ENCODE data around the gene FAM181A. TPM values are rescaled to one million over a fixed set of nuclear protein-coding genes. Genes with fewer than 3 reads are reported as not detected.
A peak's percentile ranks its signal among the peaks of the same experiment; 100 is the strongest.

The FAM181A gene
- polyA plus RNA-seq, 1 donor (not counting 4 experiments of a cell fraction or from before 2014, with no cell fraction given), result 0.04 TPM

- peaks cover 24% of the 10 kb centered on the region for H3K4me1 ChIP-seq (ENCODE audit: control insufficient read depth, extremely low read depth, insufficient read depth, low read length)
- TF ChIP-seq CTCF (optimal IDR thresholded peaks at IDR 0.05 in 1 of 3, IDR thresholded peaks at IDR 0.05 in 1 of 3, conservative IDR thresholded peaks at IDR 0.05 in 1 of 3; ENCODE audit: extremely low read depth in 1 of 3, insufficient read depth in 2 of 3, low read length in 3 of 3) (no peak), EZH2 (IDR thresholded peaks at IDR 0.05; ENCODE audit: low read length) (no peak)
- H2AFZ ChIP-seq (ENCODE audit: control insufficient read depth, low read length), result no peak overlapping the region
- no peaks in the 10 kb centered on the region for H3K36me3 ChIP-seq (ENCODE audit: control insufficient read depth in 2 of 2, extremely low read depth in 1 of 2, insufficient read depth in 2 of 2, low read length in 2 of 2)
- DNase-seq (ENCODE audit: low read depth, low spot score) (no peak), FAIRE-seq (no peak)
- no peaks in the 10 kb centered on the region for H3K27me3 ChIP-seq (ENCODE audit: control insufficient read depth, extremely low read depth, insufficient read depth, low read length)
- no peak overlapping the region for H3K4me3 ChIP-seq (ENCODE audit: control insufficient read depth in 2 of 3, extremely low read depth in 1 of 3, insufficient read depth in 2 of 3, low read depth in 1 of 3, low read length in 3 of 3)
- H3K9me3 ChIP-seq (ENCODE audit: control insufficient read depth, low read depth, low read length), result no peaks in the 10 kb centered on the region
- no peaks in the 10 kb centered on the region for H4K20me1 ChIP-seq (ENCODE audit: control insufficient read depth, extremely low read depth, insufficient read depth, low read length)
- dilution Hi-C loops (cut with MboI; ENCODE audit: extremely low pct_ligation_motif_present, low sequenced_read_pairs), result no loop called here
- no peaks in the 10 kb centered on the region for H3K9me1 ChIP-seq (ENCODE audit: control insufficient read depth, extremely low read depth, insufficient read depth, low read length)
- H3K27ac ChIP-seq (ENCODE audit: control insufficient read depth, insufficient read depth, low read length), result peak overlapping the region; percentile 94
- no peak overlapping the region for H3K4me2 ChIP-seq (ENCODE audit: control insufficient read depth, extremely low read depth, insufficient read depth, low read depth, low read length)
- H3K9ac ChIP-seq (ENCODE audit: control insufficient read depth, extremely low read depth, insufficient read depth, low read length), result no peak overlapping the region
- no peaks in the 10 kb centered on the region for H3K79me2 ChIP-seq (ENCODE audit: control insufficient read depth, insufficient read depth, low read length)
Observed at GRCh38 chr14:93960774-93961438, 33.8 kb downstream of the FAM181A start.

- Histone ChIP-seq H3K79me2 (ENCODE audit: control insufficient read depth, insufficient read depth, low read length) (no peaks in the 10 kb centered on the region), H3K9ac (ENCODE audit: control insufficient read depth, extremely low read depth, insufficient read depth, low read length) (no peak overlapping the region), H3K9me3 (ENCODE audit: control insufficient read depth, low read depth, low read length) (no peaks in the 10 kb centered on the region), H3K27ac (ENCODE audit: control insufficient read depth, insufficient read depth, low read length) (no peak overlapping the region), H3K4me1 (ENCODE audit: control insufficient read depth, extremely low read depth, insufficient read depth, low read length) (peaks cover 26% of the 10 kb centered on the region), H2AFZ (ENCODE audit: control insufficient read depth, low read length) (no peak overlapping the region), H4K20me1 (ENCODE audit: control insufficient read depth, extremely low read depth, insufficient read depth, low read length) (no peaks in the 10 kb centered on the region), H3K36me3 (ENCODE audit: control insufficient read depth in 2 of 2, extremely low read depth in 1 of 2, insufficient read depth in 2 of 2, low read length in 2 of 2) (no peaks in the 10 kb centered on the region), H3K4me2 (ENCODE audit: control insufficient read depth, extremely low read depth, insufficient read depth, low read depth, low read length) (no peak overlapping the region), H3K27me3 (ENCODE audit: control insufficient read depth, extremely low read depth, insufficient read depth, low read length) (no peaks in the 10 kb centered on the region), H3K9me1 (ENCODE audit: control insufficient read depth, extremely low read depth, insufficient read depth, low read length) (no peaks in the 10 kb centered on the region), H3K4me3 (ENCODE audit: control insufficient read depth in 2 of 3, extremely low read depth in 1 of 3, insufficient read depth in 2 of 3, low read depth in 1 of 3, low read length in 3 of 3) (no peak overlapping the region)
- dilution Hi-C loops (cut with MboI; ENCODE audit: extremely low pct_ligation_motif_present, low sequenced_read_pairs), result no loop called here
- no peak for DNase-seq (ENCODE audit: low read depth, low spot score)
- no peak for TF ChIP-seq EZH2 (IDR thresholded peaks at IDR 0.05; ENCODE audit: low read length)
- TF ChIP-seq CTCF (optimal IDR thresholded peaks at IDR 0.05 in 1 of 3, IDR thresholded peaks at IDR 0.05 in 1 of 3, conservative IDR thresholded peaks at IDR 0.05 in 1 of 3; ENCODE audit: extremely low read depth in 1 of 3, insufficient read depth in 2 of 3, low read length in 3 of 3), result no peak
- no peak for FAIRE-seq
Observed at GRCh38 chr14:93961620-93962019, 34.5 kb downstream of the FAM181A start.

Measured in keratinocyte (primary cell).